Panc1 (cell line): ENCODE results near the gene PEX1. TPM values are rescaled to one million over a fixed set of nuclear protein-coding genes. Genes with fewer than 3 reads are reported as not detected.
"Not testable (repeated sequence)": the region's sequence is repeated elsewhere in the genome, so short reads cannot be mapped to it uniquely, and the experiment has no call there.

Experiments
- ATAC-seq: fragments of 200-7000 bp; cut with Tn5 transposase; 2 replicates; pipeline ENCODE4 v1.9.1; 2020; ENCODE audit warnings: mild to moderate bottlenecking, moderate library complexity
- BruUV-seq: library from RNA; stranded (reverse); fragments of 400-500 nt; replicated peaks from 2 replicates; lab custom pipeline; 2021; lab: Mats Ljungman, UMichigan
- CTCF ChIA-PET: fragments of 300-600 bp; sonication (Branson Sonifier 250); formaldehyde crosslinking; loops from one replicate; lab custom pipeline; 2022; ENCODE audit warnings: antibody characterized with exemption; lab: Charles Lee
- POLR2A ChIA-PET: fragments of 300-600 bp; sonication (Branson Sonifier 250); formaldehyde crosslinking; loops from one replicate; lab custom pipeline; 2022; ENCODE audit warnings: antibody characterized with exemption; lab: Charles Lee
- DNase-seq: peaks from one replicate; pipeline ENCODE4 v3.0.0-alpha.2; 2010; ENCODE audit warnings: low read depth, low spot score
- H3K27ac ChIP-seq: 2 replicates; pipeline ENCODE4 v1.5.1; 2011; ENCODE audit warnings: mild to moderate bottlenecking, low read length, inconsistent platforms
- H3K27me3 ChIP-seq: fragments of 200-500 bp; sonication (Bioruptor generic); 2 replicates; pipeline ENCODE4 v1.6.0; 2014; ENCODE audit warnings: low read length, inconsistent platforms; ENCODE audit not compliant: control insufficient read depth, insufficient read depth
- H3K36me3 ChIP-seq: fragments of 200-500 bp; sonication (Bioruptor generic); 2 replicates; pipeline ENCODE4 v1.5.1; 2014; ENCODE audit warnings: inconsistent platforms, mild to moderate bottlenecking, low read length, moderate library complexity; ENCODE audit not compliant: control insufficient read depth, insufficient read depth
- H3K4me1 ChIP-seq: 2 replicates; pipeline ENCODE4 v1.5.1; 2011; ENCODE audit warnings: inconsistent platforms, mild to moderate bottlenecking, low read length, moderate library complexity; ENCODE audit not compliant: control insufficient read depth, insufficient read depth
- H3K4me3 ChIP-seq, 2 experiments: 2 replicates each; pipeline ENCODE4 v1.5.1; 2011 to 2012; ENCODE audit warnings: low read depth in 2 of 2, low read length in 2 of 2, mild to moderate bottlenecking in 2 of 2, inconsistent platforms in 1 of 2, moderate library complexity in 1 of 2
- H3K9me3 ChIP-seq: fragments of 200-500 bp; sonication (Bioruptor generic); 2 replicates; pipeline ENCODE4 v1.5.1; 2014; ENCODE audit warnings: low read depth, mild to moderate bottlenecking, inconsistent platforms, low read length, moderate library complexity; ENCODE audit not compliant: control insufficient read depth, insufficient read depth
- POLR2AphosphoS5 ChIP-seq: IDR thresholded peaks from 2 replicates; pipeline ENCODE4 v1.6.1; 2012; ENCODE audit warnings: mild to moderate bottlenecking, low read depth, low read length, moderate library complexity
- SIN3A ChIP-seq: IDR thresholded peaks from 2 replicates; pipeline ENCODE4 v1.6.1; 2012; ENCODE audit warnings: low read depth, mild to moderate bottlenecking, low read length, moderate library complexity, borderline replicate concordance; ENCODE audit not compliant: insufficient read depth
- TCF7L2 ChIP-seq: IDR thresholded peaks from 2 replicates; pipeline ENCODE4 v1.6.1; 2011; ENCODE audit warnings: mild to moderate bottlenecking, low read depth, low read length, inconsistent platforms
- in situ Hi-C: cut with HindIII; loops from 2 replicates; pipeline ENCODE4 v1.10.0; 2016; ENCODE audit warnings: low sequenced_read_pairs, low pct_unique_long_range_greater_than_20kb
- intact Hi-C: fragments of 100-400 bp; cut with micrococcal nuclease; formaldehyde crosslinking; loops from one replicate; pipeline ENCODE4 v1.10.0; 2022; ENCODE audit not compliant: unreplicated experiment
- total RNA-seq: library from RNA; stranded (reverse); gene quantifications from one replicate; pipeline ENCODE4 v1.2.1, GENCODE V29; 2021; ENCODE audit not compliant: unreplicated experiment
- TF ChIP-seq, protein P1 (sequence below), 2 experiments: IDR thresholded peaks; 2 replicates each; pipeline ENCODE4 v1.6.1; 2011 to 2012; ENCODE audit warnings: low read depth in 2 of 2, control low read depth in 1 of 2, low read length in 1 of 2, mild to moderate bottlenecking in 1 of 2, moderate library complexity in 1 of 2; ENCODE audit not compliant: insufficient read depth in 1 of 2
- TF ChIP-seq, protein P2 (sequence below): fragments of 450-650 bp; IDR thresholded peaks from 2 replicates; pipeline ENCODE4 v1.5.1; 2017; ENCODE audit warnings: mild to moderate bottlenecking

The PEX1 gene
- total RNA-seq, 1 experiment from 2014 or later = 13.9 TPM

DNA sequence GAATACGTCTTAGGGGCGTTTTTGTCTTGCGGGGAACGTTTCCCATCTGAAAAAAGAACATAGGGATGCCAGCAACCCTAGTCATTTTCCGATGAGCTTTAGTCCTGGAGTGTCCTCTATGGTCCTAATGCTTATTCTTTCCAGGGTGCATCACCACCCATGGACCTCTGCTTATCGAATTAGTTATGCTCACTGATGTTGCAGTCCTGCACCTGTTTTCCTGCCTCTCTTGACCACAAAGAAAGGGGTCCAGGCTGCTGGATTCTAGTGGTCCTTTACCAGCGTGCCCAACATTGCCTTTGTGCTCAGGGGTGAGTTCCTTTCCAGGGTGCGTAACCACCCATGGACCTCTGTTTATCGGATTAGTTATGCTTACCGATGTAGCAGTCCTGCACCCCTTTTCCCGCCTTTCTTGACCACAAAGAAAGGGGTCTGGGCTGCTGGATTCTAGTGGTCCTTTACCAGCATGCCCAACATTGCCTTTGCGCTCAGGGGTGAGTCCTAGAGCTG is 53.0 kb downstream of the PEX1 start:
- H3K27me3 ChIP-seq, DNase-seq, H3K27ac ChIP-seq, POLR2A ChIA-PET, H3K4me1 ChIP-seq, H3K9me3 ChIP-seq, BruUV-seq, H3K4me3 ChIP-seq, ATAC-seq, H3K36me3 ChIP-seq, intact Hi-C loops, CTCF ChIA-PET, in situ Hi-C loops: not testable (repeated sequence)

DNA sequence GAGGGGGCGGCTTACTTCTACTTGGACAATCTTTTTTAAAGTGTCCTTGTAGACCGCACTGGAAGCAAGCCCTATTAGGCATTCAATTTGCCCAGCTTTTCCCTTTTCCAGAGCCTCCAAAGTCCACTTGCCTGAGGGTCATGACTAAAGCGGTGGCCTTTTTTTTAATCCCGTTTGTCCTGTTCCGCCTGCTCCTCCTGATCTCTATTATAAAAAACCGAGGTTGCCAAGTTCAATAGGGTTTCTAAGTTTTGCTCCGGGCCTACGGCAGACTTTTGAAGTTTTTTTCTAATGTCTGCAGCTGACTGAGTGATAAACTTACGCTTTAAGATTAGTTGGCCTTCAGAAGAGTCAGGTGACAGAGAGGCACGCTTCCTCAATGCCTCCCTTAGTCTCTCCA is 54.3 kb downstream of the PEX1 start:
- POLR2A ChIA-PET, H3K27ac ChIP-seq, intact Hi-C loops, H3K9me3 ChIP-seq, H3K4me3 ChIP-seq, in situ Hi-C loops, CTCF ChIA-PET, BruUV-seq, H3K27me3 ChIP-seq, ATAC-seq, H3K4me1 ChIP-seq, DNase-seq, H3K36me3 ChIP-seq: not testable (repeated sequence)

DNA sequence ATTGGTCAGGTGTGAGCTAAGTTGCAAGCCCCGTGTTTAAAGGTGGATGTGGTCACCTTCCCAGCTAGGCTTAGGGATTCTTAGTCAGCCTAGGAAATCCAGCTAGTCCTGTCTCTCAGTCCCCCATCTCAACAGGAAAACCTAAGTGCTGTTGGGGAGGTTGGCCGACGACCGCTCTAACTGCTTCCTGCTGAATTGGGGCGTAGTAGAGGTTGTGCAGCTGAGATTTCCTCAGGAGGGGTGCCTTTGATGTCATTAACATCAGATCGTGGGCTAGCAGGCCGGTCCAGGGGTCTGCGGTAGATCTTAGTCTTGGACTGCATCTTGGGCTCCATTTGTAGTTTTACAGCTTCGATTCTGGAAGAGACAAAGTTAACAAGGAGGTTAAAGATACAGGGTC is 59.7 kb downstream of the PEX1 start:
- POLR2A ChIA-PET, H3K27me3 ChIP-seq, H3K27ac ChIP-seq, ATAC-seq, H3K4me3 ChIP-seq, in situ Hi-C loops, H3K9me3 ChIP-seq, H3K36me3 ChIP-seq, intact Hi-C loops, CTCF ChIA-PET, DNase-seq, H3K4me1 ChIP-seq, BruUV-seq: not testable (repeated sequence)

DNA sequence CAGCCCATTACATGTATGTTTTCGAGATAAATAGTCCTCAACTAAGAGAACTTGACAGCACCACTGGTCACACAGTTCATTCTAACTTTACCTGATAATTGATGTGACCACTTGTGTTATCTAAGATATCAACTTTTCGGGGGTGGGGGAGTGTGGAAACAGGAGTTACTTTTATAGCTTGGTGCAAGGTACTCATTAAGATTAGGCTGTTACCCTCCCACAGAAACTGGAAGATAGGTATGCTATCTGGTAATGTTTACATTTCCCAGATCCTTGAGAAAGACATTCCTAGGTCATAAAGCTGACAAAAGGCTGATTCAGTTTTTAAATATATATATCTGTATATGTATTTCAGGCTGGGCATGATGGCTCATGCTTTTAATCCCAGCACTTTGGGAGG is 61.6 kb downstream of the PEX1 start:
- H3K9me3 ChIP-seq = no peaks in the 10 kb centered on the region
- 0 out of 2 replicates have a peak, but pooled peaks cover 1% of the 10 kb centered on the region for H3K4me1 ChIP-seq
- no peaks in the 10 kb centered on the region for H3K36me3 ChIP-seq
- no peak overlapping the region for H3K4me3 ChIP-seq
- intact Hi-C loops (no loop called here), in situ Hi-C loops (no loop called here)
- no TSS peak for BruUV-seq
- TF ChIP-seq, protein P1, sequence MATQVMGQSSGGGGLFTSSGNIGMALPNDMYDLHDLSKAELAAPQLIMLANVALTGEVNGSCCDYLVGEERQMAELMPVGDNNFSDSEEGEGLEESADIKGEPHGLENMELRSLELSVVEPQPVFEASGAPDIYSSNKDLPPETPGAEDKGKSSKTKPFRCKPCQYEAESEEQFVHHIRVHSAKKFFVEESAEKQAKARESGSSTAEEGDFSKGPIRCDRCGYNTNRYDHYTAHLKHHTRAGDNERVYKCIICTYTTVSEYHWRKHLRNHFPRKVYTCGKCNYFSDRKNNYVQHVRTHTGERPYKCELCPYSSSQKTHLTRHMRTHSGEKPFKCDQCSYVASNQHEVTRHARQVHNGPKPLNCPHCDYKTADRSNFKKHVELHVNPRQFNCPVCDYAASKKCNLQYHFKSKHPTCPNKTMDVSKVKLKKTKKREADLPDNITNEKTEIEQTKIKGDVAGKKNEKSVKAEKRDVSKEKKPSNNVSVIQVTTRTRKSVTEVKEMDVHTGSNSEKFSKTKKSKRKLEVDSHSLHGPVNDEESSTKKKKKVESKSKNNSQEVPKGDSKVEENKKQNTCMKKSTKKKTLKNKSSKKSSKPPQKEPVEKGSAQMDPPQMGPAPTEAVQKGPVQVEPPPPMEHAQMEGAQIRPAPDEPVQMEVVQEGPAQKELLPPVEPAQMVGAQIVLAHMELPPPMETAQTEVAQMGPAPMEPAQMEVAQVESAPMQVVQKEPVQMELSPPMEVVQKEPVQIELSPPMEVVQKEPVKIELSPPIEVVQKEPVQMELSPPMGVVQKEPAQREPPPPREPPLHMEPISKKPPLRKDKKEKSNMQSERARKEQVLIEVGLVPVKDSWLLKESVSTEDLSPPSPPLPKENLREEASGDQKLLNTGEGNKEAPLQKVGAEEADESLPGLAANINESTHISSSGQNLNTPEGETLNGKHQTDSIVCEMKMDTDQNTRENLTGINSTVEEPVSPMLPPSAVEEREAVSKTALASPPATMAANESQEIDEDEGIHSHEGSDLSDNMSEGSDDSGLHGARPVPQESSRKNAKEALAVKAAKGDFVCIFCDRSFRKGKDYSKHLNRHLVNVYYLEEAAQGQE (IDR thresholded peaks at IDR 0.05; ENCODE audit: insufficient read depth in 1 of 2, low read depth in 2 of 2, low read length in 1 of 2) = no peak
- TF ChIP-seq SIN3A (no peak), TCF7L2 (no peak), POLR2AphosphoS5 (no peak)
- TF ChIP-seq, protein P2, sequence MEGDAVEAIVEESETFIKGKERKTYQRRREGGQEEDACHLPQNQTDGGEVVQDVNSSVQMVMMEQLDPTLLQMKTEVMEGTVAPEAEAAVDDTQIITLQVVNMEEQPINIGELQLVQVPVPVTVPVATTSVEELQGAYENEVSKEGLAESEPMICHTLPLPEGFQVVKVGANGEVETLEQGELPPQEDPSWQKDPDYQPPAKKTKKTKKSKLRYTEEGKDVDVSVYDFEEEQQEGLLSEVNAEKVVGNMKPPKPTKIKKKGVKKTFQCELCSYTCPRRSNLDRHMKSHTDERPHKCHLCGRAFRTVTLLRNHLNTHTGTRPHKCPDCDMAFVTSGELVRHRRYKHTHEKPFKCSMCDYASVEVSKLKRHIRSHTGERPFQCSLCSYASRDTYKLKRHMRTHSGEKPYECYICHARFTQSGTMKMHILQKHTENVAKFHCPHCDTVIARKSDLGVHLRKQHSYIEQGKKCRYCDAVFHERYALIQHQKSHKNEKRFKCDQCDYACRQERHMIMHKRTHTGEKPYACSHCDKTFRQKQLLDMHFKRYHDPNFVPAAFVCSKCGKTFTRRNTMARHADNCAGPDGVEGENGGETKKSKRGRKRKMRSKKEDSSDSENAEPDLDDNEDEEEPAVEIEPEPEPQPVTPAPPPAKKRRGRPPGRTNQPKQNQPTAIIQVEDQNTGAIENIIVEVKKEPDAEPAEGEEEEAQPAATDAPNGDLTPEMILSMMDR = no peak
- POLR2A ChIA-PET = no interaction called here
- CTCF ChIA-PET = interaction anchor here (0.6 kb wide), 2 partner anchors 29 to 284 kb away, joined by 3 read pairs; no protein-coding TSS in a partner anchor
- H3K27me3 ChIP-seq = no peaks in the 10 kb centered on the region
- H3K27ac ChIP-seq = no peak overlapping the region
- no peak for DNase-seq
- ATAC-seq = no peak
